Upper lobe of right lung (tissue), 1 donor: ENCODE measurements around the gene ATP2A2. TPM values are rescaled to one million over a fixed set of nuclear protein-coding genes. Genes with fewer than 3 reads are reported as not detected.
A peak's percentile ranks its signal among the peaks of the same experiment; 100 is the strongest.

Experiments
- ATAC-seq: fragments of 200-7000 bp; cut with Tn5 transposase; one replicate; pipeline ENCODE4 v1.9.1; 2020; ENCODE audit warnings: mild to moderate bottlenecking, moderate library complexity
- DNase-seq: peaks from one replicate; pipeline ENCODE4 v3.0.0-alpha.2; 2020
- H3K27ac ChIP-seq: fragments of 200-600 bp; one replicate; pipeline ENCODE4 v1.8.0; 2022
- H3K27me3 ChIP-seq: fragments of 200-600 bp; one replicate; pipeline ENCODE4 v1.8.0; 2022; ENCODE audit warnings: mild to moderate bottlenecking
- H3K36me3 ChIP-seq: fragments of 200-600 bp; one replicate; pipeline ENCODE4 v1.8.0; 2022
- H3K4me1 ChIP-seq: fragments of 200-600 bp; one replicate; pipeline ENCODE4 v1.8.0; 2022
- H3K4me3 ChIP-seq: fragments of 200-600 bp; one replicate; pipeline ENCODE4 v1.8.0; 2022; ENCODE audit warnings: mild to moderate bottlenecking
- H3K9me3 ChIP-seq: fragments of 200-600 bp; one replicate; pipeline ENCODE4 v1.8.0; 2022
- CTCF ChIP-seq: fragments of 200-600 bp; IDR thresholded peaks from one replicate; pipeline ENCODE4 v1.8.0; 2022; ENCODE audit warnings: antibody characterized with exemption
- intact Hi-C: fragments of 100-400 bp; cut with DNase I; formaldehyde crosslinking; loops from one replicate; pipeline ENCODE4 v1.11.0; 2022
- total RNA-seq: library from RNA; stranded (reverse); fragmentation: NEBNext Ultra II Directional; extraction: Animal tissue kit (Norgen Biotek cat#: 25700); gene quantifications from one replicate; pipeline ENCODE4 v1.2.1, GENCODE V29; 2021
- donor health status: DM: no; HTN: yes; CAD: no; lungs with severe emphysema.

ATP2A2 gene
- total RNA-seq, 1 donor from 2014 or later: 173 TPM

GRCh38 chr12:110307372-110307771 lies 26.3 kb downstream of the ATP2A2 start:
- Histone ChIP-seq H3K36me3 (peaks cover 39% of the 10 kb centered on the region), H3K9me3 (no peaks in the 10 kb centered on the region), H3K27ac (no peak overlapping the region), H3K27me3 (no peaks in the 10 kb centered on the region), H3K4me3 (no peak overlapping the region), H3K4me1 (peaks cover 16% of the 10 kb centered on the region)
- intact Hi-C loops: no loop called here
- DNase-seq (no peak), ATAC-seq (no peak)
- no peak for TF ChIP-seq CTCF

GRCh38 chr12:110310763-110311162 lies 29.7 kb downstream of the ATP2A2 start:
- H3K36me3 ChIP-seq: peaks cover 7% of the 10 kb centered on the region

GRCh38 chr12:110311903-110312302 lies 30.9 kb downstream of the ATP2A2 start:
- no peak for DNase-seq
- TF ChIP-seq CTCF: no peak
- H3K4me3 ChIP-seq: no peak overlapping the region
- H3K27ac ChIP-seq: no peak overlapping the region
- H3K36me3 ChIP-seq: peaks cover 7% of the 10 kb centered on the region
- H3K9me3 ChIP-seq: no peaks in the 10 kb centered on the region
- H3K4me1 ChIP-seq: peaks cover 41% of the 10 kb centered on the region
- intact Hi-C loops: no loop called here
- ATAC-seq: no peak
- H3K27me3 ChIP-seq: no peaks in the 10 kb centered on the region

More at GRCh38 chr12:110310763-110311162, 29.7 kb downstream of the ATP2A2 start:
- intact Hi-C loops: no loop called here
- no peak overlapping the region for H3K4me3 ChIP-seq
- DNase-seq: no peak
- no peaks in the 10 kb centered on the region for H3K27me3 ChIP-seq
- no peak overlapping the region for H3K27ac ChIP-seq
- no peak for ATAC-seq
- no peaks in the 10 kb centered on the region for H3K9me3 ChIP-seq
- no peak for TF ChIP-seq CTCF
- peaks cover 29% of the 10 kb centered on the region for H3K4me1 ChIP-seq

- TF ChIP-seq CTCF: no peak
- no peak overlapping the region for H3K4me3 ChIP-seq
- no peak overlapping the region for H3K27ac ChIP-seq
- no peaks in the 10 kb centered on the region for H3K9me3 ChIP-seq
- H3K36me3 ChIP-seq: peaks cover 1% of the 10 kb centered on the region
- DNase-seq: no peak
- intact Hi-C loops: no loop called here
- ATAC-seq: peak; percentile 79
- H3K27me3 ChIP-seq: no peaks in the 10 kb centered on the region
- peaks cover 46% of the 10 kb centered on the region for H3K4me1 ChIP-seq
These were observed 31.7 kb downstream of the ATP2A2 start for GRCh38 chr12:110312581-110313360.

GRCh38 chr12:110314308-110314707 lies 33.3 kb downstream of the ATP2A2 start:
- peaks cover 48% of the 10 kb centered on the region for H3K4me1 ChIP-seq
- intact Hi-C loops: no loop called here
- no peaks in the 10 kb centered on the region for H3K27me3 ChIP-seq
- DNase-seq (no peak), ATAC-seq (no peak)
- peaks cover 13% of the 10 kb centered on the region for H3K36me3 ChIP-seq
- no peak overlapping the region for H3K27ac ChIP-seq
- H3K9me3 ChIP-seq: no peaks in the 10 kb centered on the region
- no peak overlapping the region for H3K4me3 ChIP-seq
- no peak for TF ChIP-seq CTCF
